Endothelial cell of umbilical vein (primary cell): Measurements from ENCODE around the gene UGCG.
A peak's percentile ranks its signal among the peaks of the same experiment; 100 is the strongest.

ENCODE experiments used
- CTCF ChIP-seq, 2 donors: IDR thresholded peaks; 1 replicate in 1 of 2; 2 replicates in 1 of 2; pipeline ENCODE4 v1.5.1; 2011; ENCODE audit warnings: low read length in 2 of 2, mild to moderate bottlenecking in 2 of 2, moderate library complexity in 2 of 2, control low read depth in 1 of 2, inconsistent platforms in 1 of 2, low read depth in 1 of 2; ENCODE audit not compliant: insufficient read depth in 1 of 2; ENCODE audit errors: extremely low read depth in 1 of 2
- EZH2 ChIP-seq: IDR thresholded peaks from 2 replicates; pipeline ENCODE4 v1.6.1; 2012; ENCODE audit warnings: borderline replicate concordance, low read depth, mild to moderate bottlenecking, moderate library complexity, low read length, inconsistent platforms; ENCODE audit not compliant: severe bottlenecking
- FOS ChIP-seq: IDR thresholded peaks from 2 replicates; pipeline ENCODE4 v1.6.1; 2011; ENCODE audit warnings: mild to moderate bottlenecking, low read length, moderate library complexity, borderline replicate concordance; ENCODE audit not compliant: insufficient read depth
- JUN ChIP-seq: IDR thresholded peaks from 2 replicates; pipeline ENCODE4 v1.6.1; 2011; ENCODE audit warnings: borderline replicate concordance, low read depth; ENCODE audit not compliant: insufficient read length, insufficient read depth
- MAX ChIP-seq: IDR thresholded peaks from 2 replicates; pipeline ENCODE4 v1.6.1; 2011; ENCODE audit not compliant: insufficient read depth, insufficient read length
- MYC ChIP-seq: IDR thresholded peaks from one replicate; pipeline ENCODE4 v1.6.1; 2011; ENCODE audit warnings: mild to moderate bottlenecking, low read depth, low read length
- POLR2A ChIP-seq: IDR thresholded peaks from 2 replicates; pipeline ENCODE4 v1.6.1; 2012; ENCODE audit warnings: low read depth, mild to moderate bottlenecking, control low read depth, low read length
- POLR2AphosphoS5 ChIP-seq: IDR thresholded peaks from 2 replicates; pipeline ENCODE4 v1.6.1; 2012; ENCODE audit warnings: low read depth, mild to moderate bottlenecking, control low read depth, low read length, moderate library complexity; ENCODE audit not compliant: insufficient read depth

- no peak for TF ChIP-seq CTCF (IDR thresholded peaks at IDR 0.05; ENCODE audit: extremely low read depth in 1 of 2, insufficient read depth in 1 of 2, low read depth in 1 of 2, low read length in 2 of 2)
- TF ChIP-seq POLR2A = no peak
- peak; percentile 37 for TF ChIP-seq POLR2AphosphoS5
- no peak for TF ChIP-seq EZH2
- TF ChIP-seq JUN = no peak
- TF ChIP-seq FOS = no peak
- no peak for TF ChIP-seq MAX
- no peak for TF ChIP-seq MYC
Measured at GRCh38 chr9:111937781-111938426, 41.3 kb downstream of the UGCG start.
